ENCODE results near the gene BEND4.

Gene BEND4

GRCh38 chr4:42142591-42142990, 9.9 kb downstream of the BEND4 start:
- DNase-seq: no peak
- TF ChIP-seq POLR2A (IDR thresholded peaks at IDR 0.05; ENCODE audit: low read length) (no peak), GATA1 (IDR thresholded peaks at IDR 0.05; ENCODE audit: low read depth, low read length) (no peak)

- TF ChIP-seq POLR2A (IDR thresholded peaks at IDR 0.05; ENCODE audit: low read length): no peak
- TF ChIP-seq GATA1 (IDR thresholded peaks at IDR 0.05; ENCODE audit: low read depth, low read length): no peak
- DNase-seq: no peak
Measured at GRCh38 chr4:42136371-42136770, 16.1 kb downstream of the BEND4 start.

GRCh38 chr4:42133006-42133405, 19.4 kb downstream of the BEND4 start:
- no peak for DNase-seq
- no peak for TF ChIP-seq POLR2A (IDR thresholded peaks at IDR 0.05; ENCODE audit: low read length)
- TF ChIP-seq GATA1 (IDR thresholded peaks at IDR 0.05; ENCODE audit: low read depth, low read length): no peak

GRCh38 chr4:42132099-42132498, 20.4 kb downstream of the BEND4 start:
- DNase-seq: no peak
- TF ChIP-seq GATA1 (IDR thresholded peaks at IDR 0.05; ENCODE audit: low read depth, low read length) (no peak), POLR2A (IDR thresholded peaks at IDR 0.05; ENCODE audit: low read length) (no peak)

GRCh38 chr4:42123071-42123644, 29.3 kb downstream of the BEND4 start:
- no peak for DNase-seq
- TF ChIP-seq GATA1 (IDR thresholded peaks at IDR 0.05; ENCODE audit: low read depth, low read length) (no peak), POLR2A (IDR thresholded peaks at IDR 0.05; ENCODE audit: low read length) (no peak)

- no peak for DNase-seq
- no peak for TF ChIP-seq POLR2A (IDR thresholded peaks at IDR 0.05; ENCODE audit: low read length)
- TF ChIP-seq GATA1 (IDR thresholded peaks at IDR 0.05; ENCODE audit: low read depth, low read length): no peak
Measured at GRCh38 chr4:42122237-42122636, 30.2 kb downstream of the BEND4 start.

- no peak for DNase-seq
Measured at GRCh38 chr4:42119886-42120285, 32.6 kb downstream of the BEND4 start.

GRCh38 chr4:42112846-42113245, 39.6 kb downstream of the BEND4 start:
- TF ChIP-seq POLR2A (IDR thresholded peaks at IDR 0.05; ENCODE audit: low read length): no peak
- TF ChIP-seq GATA1 (IDR thresholded peaks at IDR 0.05; ENCODE audit: low read depth, low read length): no peak
- no peak for DNase-seq

More at GRCh38 chr4:42119886-42120285, 32.6 kb downstream of the BEND4 start:
- TF ChIP-seq GATA1 (IDR thresholded peaks at IDR 0.05; ENCODE audit: low read depth, low read length) (no peak), POLR2A (IDR thresholded peaks at IDR 0.05; ENCODE audit: low read length) (no peak)

GRCh38 chr4:42104521-42104920, 47.9 kb downstream of the BEND4 start:
- no peak for DNase-seq
- TF ChIP-seq POLR2A (IDR thresholded peaks at IDR 0.05; ENCODE audit: low read length): no peak
- TF ChIP-seq GATA1 (IDR thresholded peaks at IDR 0.05; ENCODE audit: low read depth, low read length): no peak

GRCh38 chr4:42101446-42101975, 50.9 kb downstream of the BEND4 start:
- no peak for TF ChIP-seq GATA1 (IDR thresholded peaks at IDR 0.05; ENCODE audit: low read depth, low read length)
- no peak for TF ChIP-seq POLR2A (IDR thresholded peaks at IDR 0.05; ENCODE audit: low read length)
- no peak for DNase-seq

- no peak for DNase-seq
- TF ChIP-seq POLR2A (IDR thresholded peaks at IDR 0.05; ENCODE audit: low read length) (no peak), GATA1 (IDR thresholded peaks at IDR 0.05; ENCODE audit: low read depth, low read length) (no peak)
Measured at GRCh38 chr4:42088386-42088785, 64.1 kb downstream of the BEND4 start.

GRCh38 chr4:42083816-42084215, 68.6 kb downstream of the BEND4 start:
- no peak for TF ChIP-seq GATA1 (IDR thresholded peaks at IDR 0.05; ENCODE audit: low read depth, low read length)
- no peak for TF ChIP-seq POLR2A (IDR thresholded peaks at IDR 0.05; ENCODE audit: low read length)
- DNase-seq: no peak

GRCh38 chr4:42080306-42080705, 72.1 kb downstream of the BEND4 start:
- no peak for DNase-seq
- TF ChIP-seq GATA1 (IDR thresholded peaks at IDR 0.05; ENCODE audit: low read depth, low read length): no peak
- TF ChIP-seq POLR2A (IDR thresholded peaks at IDR 0.05; ENCODE audit: low read length): no peak

GRCh38 chr4:42078184-42078801, 74.2 kb downstream of the BEND4 start:
- no peak for DNase-seq
- TF ChIP-seq GATA1 (IDR thresholded peaks at IDR 0.05; ENCODE audit: low read depth, low read length): no peak
- TF ChIP-seq POLR2A (IDR thresholded peaks at IDR 0.05; ENCODE audit: low read length): no peak

- TF ChIP-seq POLR2A (IDR thresholded peaks at IDR 0.05; ENCODE audit: low read length) (no peak), GATA1 (IDR thresholded peaks at IDR 0.05; ENCODE audit: low read depth, low read length) (no peak)
- DNase-seq: no peak
Measured at GRCh38 chr4:42074294-42074693, 78.2 kb downstream of the BEND4 start.

Measured in erythroblast (primary cell).